ENCODE measurements around the gene GLIS2.
"Not testable (repeated sequence)": the region's sequence is repeated elsewhere in the genome, so short reads cannot be mapped to it uniquely, and the experiment has no call there.

GLIS2 gene

DNA sequence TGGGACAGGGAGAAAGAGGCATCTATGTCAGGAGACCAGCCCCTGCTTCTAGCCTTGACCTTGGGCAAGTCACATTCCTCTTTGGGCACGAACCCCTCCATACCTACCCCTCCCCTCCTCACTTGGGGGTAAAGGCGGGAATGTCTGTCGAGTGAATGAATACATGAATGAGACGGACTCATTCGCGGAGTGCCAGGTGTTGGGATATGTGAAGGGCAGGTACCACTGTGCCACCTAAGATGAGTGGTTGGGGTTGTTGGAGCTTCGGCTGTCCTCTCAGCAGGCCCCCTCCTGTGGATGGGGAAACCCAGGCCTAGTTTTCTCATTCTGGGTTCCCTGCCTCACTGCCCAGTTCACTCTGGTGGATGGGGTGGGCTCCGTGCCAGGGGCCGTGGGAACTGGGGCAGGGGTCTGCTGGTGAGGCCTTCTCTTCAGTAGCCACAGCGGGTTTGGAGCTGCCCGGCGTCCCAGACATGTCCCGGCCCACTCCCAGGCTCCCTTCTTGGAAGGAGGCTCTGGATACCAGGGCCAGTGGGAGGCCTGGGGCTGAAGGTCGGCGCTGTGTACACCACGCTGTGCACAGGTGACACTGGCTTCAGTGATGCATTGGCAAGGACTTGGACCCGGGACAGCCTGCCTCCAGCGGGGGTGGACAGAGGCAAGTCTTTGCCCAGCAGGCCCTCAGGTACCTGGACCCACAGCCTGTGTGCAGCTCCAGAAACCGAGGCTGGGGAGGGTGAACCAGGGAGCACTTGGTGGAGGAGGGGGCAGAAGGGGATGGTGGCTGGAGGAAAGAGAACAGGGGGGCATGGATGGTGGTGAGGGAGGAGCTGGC lies 5.6 kb downstream of the GLIS2 start:
- no peak for DNase-seq

DNA sequence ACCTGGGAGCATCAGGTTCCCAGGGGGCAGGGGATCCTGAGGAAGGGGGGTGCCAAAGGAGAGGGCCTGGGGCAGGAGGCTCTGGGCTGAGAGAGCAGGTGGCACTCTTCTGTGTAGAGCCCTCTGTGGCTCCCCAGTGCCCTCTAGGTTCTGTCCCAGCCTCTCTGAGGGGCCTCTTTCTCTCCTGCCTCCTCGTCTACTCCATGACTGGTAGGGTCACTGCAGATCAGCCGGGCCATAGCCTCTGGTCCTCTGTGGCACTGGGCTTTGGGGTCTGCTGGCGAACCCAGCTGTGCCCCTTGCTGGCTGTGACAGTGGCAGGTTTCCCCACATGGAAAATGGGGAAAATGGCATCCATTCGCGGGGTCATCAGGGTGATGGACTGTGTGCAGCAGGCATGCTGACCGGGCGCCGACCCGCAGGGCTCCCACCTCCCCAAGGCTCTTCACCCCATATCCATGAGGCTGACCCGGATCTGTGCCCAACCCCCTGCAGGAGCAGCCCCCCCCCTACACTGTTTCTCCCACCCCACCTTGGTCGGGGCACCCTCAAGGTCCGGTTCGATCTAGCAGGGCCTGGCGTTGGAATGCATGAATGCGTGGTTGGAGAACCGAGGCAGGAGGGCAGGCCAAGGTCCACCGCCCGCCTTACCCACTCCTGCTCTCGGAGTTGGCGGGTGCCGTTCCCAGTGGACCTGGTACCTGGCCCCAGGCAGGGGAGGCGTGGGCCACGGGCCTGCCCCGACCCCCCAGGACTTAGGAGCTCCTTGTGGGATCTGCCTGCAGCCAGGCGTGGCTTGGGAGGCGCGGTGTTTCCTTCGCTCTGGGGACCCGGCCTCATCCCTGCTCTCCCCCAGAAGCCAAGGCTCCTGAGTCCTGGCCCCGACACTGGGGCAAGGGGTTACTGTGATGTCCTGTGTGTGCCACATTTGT lies 6.5 kb downstream of the GLIS2 start:
- DNase-seq = no peak

DNA sequence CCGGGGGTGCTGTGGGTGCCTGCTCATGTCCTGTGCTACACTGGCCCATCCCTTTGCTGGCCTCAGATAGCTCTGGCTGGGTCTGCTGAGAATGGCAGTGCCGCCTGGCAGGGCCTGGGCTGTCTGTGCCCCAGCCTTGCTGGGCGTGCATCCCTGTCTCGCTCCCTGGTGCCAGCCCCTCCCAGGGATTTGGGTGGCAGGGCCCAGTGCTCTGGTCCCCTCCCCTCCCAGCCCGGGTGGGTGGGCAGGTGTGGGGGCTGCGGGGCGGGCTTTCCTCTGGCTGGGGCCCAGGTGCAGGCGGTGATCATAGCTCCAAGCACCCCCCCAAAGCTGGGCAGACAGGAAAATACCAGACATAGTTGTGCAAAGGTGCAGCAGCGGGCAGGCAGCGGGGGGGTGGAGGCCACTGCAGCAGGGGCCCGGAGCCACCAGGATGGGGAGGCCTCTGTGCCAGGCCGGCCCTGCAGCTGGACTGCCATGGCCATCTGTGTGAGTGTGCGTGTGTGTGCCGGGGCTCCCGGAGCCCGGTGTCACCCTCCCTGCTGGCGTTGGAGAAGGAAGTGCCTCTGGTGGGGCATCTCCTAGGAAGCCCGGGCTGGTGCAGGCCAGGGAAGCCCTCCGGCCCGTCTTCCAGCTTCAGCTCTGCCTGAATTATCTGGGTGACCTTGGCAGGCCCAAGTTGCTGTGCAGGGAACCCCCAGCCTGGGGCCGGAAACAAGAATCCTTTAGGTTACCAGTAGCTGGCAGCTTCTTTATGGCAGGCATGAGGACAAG lies 7.4 kb downstream of the GLIS2 start:
- no peak for DNase-seq

DNA sequence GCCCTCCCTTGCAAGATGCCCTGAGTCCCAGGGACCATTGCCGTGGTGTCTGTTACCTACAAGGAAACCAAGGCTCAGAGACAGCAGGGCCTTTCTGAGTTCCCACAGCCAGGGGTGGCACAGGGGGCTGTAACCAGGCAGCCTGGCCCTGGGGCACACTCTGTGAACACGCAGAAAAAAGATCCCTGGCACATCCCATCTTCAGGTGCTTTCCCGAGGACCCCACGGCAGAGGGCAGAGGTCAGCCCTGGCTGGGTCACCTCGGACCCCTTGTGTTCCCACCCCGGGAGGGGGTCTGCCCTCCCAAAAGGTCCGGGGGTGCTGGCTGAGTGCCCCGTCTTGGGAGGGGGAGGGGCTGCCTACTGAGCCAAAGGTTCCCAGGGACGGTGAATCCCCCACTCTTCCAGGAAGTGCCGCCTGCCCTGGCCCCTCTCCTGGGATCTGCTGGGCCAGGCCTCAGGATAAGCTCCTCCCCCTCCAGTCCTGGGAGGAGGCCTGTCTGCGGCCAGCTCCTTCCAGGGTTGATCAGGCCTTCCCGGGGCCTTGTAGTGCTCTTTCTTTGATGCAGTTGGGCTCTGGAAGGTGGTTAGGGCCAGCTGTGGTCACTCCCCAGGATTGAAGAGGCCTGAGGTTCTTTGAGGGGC lies 8.1 kb downstream of the GLIS2 start:
- no peak for DNase-seq

DNA sequence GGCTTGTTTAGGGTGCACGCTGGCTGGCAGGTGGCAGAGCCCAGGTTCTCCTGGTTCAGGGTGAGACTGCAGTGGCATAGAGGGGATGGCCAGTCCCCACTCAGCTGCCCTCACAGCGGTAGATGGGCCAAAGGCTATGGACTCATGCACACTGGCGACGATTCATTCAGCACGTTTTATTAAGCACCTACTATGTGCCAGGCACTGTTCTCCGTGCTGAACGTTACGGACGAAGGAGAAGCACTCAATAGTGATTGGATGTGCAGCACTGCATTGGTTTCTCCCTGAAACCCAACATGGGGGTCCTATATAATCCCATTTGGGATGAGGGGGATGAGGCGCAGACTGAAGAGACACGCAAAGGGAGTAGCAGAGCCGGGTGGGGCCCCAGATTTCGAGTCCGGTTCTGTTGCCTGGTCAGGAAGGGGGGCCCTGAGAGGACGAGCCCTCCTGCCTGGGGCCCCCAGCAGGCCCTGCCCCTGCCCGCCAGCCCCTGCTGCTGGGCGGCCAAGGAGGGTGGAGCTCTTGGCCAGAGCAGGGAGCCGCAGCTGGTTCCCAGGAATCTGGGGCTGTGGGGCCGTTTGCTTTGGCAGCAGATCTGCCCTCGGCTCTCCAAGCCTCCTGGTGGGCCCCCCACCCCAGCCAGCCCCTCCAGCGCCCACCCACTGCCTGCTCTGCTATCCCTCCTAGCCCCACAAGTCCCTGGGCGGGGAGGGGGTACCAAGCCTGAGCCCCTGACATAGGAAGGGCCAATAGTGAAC lies 8.8 kb downstream of the GLIS2 start:
- no peak for DNase-seq

DNA sequence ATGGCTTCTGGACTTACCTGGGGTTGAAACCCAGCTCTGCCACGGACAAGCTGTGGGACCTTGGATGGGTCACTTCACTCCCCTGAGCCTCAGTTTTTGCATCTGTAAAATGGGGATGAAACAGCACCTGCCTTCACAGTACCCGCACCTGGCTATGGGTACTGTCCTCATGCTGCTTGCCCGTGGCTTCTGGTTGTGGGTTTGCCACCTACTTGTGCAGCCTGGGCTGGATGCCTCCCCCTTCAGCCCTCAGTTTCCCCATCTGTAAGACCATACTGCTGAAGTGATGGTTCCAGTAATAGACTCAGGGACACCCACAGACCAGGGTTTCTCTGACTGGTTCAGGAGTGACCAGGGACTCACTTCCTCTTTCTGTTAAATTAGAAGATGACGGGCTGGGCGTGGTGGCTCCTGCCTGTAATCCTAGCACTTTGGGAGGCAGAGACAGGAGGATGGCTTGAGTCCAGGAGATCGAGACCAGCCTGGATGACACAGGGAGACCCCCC lies 9.4 kb downstream of the GLIS2 start:
- DNase-seq = no peak

DNA sequence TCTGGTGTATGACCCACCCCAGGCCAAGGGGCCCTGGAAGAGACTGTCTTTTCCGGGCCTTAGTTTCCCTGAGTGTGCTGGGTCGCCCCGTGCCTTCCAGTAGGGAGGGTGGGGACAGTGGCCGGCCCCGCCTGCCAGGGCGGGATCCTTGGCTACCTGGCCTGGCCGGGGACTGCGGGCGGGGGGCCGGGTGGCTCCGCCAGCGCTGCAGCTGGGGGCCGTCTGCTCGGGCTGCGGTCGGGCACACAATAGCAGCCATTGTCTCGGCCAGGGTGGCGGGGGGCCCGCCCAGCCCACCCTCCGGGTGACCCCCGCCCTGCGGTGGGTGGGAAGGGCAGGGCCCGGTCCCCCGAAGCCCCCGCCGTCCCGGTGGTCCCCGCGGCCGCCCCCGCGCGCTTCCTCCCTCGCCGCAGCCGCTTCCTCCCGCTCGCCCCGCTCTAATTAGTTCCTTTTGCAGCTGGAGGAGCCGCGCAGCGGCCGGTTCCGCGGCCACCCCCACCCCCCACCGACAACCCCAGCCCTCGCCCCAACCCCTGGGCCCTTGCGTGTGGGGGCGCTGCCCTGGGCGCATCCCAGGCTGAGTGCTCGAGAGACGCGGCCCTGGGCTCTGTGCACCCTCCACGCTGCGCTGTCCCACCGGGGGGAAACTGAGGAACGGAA lies 11.6 kb downstream of the GLIS2 start:
- DNase-seq = no peak

DNA sequence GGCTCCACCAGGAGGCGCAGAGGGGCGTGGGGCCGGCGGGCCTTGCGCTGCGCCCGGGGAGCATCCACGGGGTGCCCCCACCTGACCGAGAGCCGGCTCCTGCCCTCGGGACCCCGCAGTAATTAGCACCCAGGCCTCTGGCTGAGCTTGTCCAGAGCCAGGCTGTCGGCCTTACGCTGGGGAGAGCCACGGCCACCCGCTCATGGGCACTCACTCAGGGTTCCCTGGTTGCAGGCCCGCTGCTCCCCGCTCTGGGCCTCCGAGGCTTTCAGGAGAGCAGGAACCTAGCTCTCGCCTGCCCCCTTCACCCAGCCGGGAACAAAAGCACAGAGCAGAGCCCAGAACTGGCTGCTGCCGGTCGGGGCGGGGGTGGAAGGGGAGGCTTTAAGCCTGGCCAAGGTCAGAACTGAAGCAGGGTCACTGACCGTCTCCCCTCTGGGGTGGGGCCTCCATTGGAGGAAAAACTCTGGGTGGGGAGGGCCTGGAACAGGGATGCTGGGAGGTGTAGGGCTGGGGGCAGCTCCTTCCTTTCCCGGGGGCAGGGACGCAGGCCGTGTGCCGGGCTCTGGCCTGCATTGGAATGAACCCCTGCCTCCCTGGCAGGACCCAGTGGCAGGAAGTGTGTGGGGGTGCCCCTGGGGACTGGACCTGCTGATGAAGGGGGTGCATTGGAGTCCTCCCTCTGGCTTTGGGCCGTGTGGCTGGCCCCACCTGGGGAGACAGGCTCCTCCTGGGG lies 12.3 kb downstream of the GLIS2 start:
- DNase-seq = peak; percentile 20

DNA sequence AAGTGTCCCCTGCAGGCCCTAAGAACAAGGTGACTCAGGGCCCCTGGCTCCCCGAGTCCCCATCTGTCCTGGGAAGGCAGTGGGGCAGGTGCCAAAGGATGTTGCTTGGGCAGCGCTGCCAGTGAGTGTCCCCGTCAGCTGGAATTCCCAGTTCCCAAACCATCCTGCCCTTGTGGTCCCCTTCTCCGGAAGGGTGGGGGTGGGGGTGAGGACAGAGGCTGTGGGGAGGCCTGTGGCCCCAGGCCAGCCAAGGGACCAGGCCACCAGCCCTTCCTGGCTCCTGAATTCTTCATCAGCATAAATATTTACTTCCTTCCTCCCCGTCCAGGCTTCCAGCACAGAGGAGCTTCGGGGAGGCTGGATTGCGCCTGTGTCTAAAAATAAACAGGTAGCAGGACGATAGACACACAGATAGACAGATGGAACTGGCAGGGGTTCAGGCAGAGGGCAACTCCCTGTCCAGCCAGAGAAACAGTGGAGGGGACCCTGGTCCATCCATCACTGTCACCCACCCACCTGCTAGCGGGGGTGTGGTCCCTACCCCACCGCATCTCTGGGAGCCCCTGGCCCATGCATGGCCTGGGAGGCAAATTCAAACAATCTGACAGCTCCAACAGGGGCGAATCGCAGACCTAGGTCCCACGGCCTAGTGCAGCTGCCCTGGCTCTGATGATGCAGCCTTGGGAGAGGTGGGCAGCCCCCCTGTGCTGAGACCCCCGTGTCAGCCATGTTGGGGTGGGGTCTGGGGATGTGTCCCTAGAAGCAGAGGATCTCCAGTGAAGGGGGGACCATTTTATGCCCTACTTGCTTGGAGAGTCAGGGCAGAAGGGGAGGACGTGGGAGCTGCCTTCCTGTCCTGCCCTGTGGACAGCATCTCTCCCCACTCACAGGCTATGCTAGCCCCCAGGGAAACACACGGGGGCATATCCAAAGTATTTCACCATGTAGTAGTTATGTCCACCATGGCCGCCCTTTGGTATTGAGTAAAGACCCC lies 13.2 kb downstream of the GLIS2 start:
- DNase-seq = no peak

DNA sequence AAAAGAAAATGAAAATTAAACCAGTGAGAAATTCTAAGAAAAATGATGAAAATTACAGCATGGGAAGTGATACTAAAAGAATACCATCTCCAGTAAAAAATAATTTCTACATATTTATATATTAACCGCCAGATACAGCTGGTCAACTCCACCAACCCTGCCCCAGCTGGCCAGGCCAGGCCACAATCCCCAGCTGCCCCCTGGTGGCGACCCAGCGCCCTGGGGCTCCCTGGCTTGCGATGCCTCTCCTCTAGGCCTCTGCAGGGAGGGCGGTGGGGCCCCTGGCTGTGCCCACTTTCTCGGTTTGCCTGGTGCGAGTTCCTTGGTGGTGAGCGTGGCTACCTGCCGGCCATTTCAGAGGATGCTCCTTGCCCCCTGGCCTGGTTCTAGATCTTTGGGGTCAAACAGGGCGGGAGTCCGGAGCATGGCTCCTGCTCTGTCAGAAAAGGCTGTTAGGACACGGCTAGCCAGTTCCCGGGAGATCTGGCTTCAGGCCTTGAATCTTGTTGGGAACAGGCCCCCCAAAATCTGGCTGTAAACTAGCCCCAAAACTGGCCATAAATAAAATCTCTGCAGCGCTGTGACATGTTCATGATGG lies 14.5 kb downstream of the GLIS2 start:
- DNase-seq = peak; percentile 52

DNA sequence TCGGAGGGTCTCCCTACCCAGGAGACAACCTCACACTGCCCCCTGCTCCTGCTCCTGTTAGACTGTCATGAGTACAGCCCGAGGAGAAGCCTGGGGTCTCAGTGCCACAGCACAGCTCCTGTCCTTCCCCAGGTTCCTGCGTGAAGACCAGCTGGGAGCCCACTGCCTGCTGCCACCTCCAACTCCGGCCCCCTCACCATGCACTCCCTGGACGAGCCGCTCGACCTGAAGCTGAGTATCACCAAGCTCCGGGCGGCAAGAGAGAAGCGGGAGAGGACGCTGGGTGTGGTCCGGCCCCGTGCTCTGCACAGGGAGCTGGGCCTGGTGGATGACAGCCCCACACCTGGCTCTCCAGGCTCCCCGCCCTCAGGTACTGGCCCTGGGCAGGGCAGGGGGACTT lies 16.2 kb downstream of the GLIS2 start:
- DNase-seq = no peak

DNA sequence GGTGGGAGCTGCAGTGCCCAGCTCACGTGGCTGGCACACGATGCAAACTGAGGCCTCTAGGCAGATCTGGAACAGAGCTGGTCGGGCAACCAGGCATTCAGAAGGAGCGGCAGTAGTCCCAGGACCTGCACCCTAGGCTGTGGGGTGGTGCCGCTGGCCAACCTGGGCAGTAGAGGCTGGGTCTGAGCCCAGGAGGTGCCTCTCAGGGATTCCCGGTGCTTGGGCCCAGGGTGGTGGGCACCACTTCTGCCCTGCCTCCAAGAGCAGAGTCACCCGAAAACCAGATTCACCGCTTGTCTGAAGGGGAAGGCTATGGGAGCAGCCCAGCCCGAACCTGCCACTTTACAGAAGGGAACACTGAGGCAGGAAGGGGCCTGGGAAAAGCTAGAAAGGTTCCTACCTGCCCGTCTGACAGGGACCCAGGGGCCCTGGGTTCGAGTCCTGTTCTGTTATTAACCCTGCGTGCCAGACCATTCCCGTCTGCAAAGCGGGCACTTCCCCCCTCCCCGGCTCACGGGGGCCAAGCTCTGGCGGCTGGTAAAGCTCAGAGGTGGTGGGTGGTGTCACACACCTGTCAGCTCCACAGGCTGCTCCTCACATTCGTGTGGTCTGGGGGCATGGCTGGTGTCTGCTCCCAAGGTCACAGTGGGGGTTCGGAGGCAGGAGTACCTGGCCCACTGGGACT lies 16.9 kb downstream of the GLIS2 start:
- DNase-seq = no peak

DNA sequence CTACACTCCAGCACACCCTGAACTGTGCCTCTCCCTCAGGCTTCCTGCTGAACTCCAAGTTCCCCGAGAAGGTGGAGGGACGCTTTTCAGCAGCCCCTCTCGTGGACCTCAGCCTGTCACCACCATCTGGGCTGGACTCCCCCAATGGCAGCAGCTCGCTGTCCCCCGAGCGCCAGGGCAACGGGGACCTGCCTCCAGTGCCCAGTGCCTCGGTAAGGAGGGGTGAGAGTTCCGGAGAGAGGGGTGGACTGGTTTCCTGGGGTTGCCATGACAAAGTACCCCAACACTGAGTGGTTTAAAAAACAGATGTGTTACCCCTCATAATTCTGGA lies 17.4 kb downstream of the GLIS2 start:
- DNase-seq = no peak

DNA sequence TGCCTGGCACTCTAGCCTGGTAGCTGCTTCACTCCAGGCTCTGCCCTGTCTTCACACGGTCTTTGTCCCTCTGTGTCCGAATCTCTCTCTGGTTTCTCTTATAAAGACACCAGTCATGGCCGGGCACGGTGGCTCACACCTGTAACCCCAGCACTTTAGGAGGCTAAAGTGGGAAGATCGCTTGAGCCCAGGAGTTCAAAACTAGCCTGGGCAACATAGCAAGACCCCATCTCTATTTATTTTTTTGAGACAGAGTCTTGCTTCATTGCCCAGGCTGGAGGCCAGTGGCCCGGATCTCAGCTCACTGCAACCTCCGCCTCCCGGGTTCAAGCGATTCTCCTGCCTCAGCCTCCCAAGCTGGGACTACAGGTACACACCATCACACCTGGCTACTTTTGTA lies 17.8 kb downstream of the GLIS2 start:
- DNase-seq = not testable (repeated sequence)

DNA sequence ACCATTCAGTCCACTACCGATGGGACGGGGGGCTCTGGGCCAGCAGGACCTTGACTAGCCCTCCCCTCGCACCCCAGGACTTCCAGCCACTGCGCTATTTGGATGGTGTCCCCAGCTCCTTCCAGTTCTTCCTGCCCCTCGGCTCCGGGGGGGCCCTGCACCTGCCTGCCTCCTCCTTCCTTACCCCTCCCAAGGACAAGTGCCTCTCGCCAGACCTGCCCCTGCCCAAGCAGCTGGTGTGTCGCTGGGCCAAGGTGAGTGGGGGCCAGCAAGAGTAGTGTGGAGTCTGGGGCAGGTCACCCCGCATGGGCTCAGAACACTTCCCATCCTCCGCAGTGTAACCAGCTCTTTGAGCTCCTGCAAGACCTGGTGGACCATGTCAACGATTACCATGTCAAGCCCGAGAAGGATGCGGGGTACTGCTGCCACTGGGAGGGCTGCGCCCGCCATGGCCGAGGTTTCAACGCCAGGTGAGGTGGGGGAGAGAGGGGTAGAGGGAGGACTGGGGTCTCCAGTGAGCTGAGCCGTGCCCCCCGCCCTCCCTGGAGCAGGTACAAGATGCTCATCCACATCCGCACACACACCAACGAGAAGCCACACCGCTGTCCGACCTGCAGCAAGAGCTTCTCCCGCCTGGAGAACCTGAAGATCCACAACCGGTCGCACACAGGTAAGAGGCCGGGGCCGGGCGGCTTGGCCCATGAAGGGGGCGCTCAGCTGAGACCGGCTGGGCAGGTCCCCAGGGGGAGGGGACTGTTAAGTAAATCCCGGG lies 19.0 kb downstream of the GLIS2 start:
- DNase-seq = no peak

DNA sequence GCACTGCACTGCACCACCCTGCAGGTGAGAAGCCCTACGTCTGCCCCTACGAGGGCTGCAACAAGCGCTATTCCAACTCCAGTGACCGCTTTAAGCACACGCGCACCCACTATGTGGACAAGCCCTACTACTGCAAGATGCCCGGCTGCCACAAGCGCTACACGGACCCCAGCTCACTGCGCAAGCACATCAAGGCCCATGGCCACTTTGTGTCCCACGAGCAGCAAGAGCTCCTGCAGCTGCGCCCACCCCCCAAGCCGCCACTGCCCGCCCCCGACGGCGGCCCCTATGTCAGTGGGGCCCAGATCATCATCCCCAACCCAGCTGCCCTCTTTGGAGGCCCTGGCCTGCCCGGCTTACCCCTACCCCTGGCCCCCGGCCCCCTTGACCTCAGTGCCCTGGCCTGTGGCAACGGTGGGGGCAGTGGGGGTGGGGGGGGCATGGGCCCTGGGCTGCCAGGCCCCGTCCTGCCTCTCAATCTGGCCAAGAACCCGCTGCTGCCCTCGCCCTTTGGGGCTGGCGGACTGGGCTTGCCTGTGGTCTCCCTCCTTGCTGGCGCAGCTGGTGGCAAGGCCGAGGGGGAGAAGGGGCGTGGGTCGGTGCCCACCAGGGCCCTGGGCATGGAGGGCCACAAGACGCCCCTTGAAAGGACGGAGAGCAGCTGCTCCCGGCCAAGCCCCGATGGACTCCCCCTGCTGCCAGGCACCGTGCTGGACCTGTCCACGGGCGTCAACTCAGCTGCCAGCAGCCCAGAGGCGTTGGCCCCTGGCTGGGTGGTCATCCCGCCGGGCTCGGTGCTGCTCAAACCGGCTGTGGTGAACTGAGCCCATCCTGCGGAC lies 21.1 kb downstream of the GLIS2 start:
- no peak for DNase-seq

Data from activated effector memory CD4-positive, alpha-beta T cell treated with Interleukin-2 at 50 U/mL for 16 hours (primary cell).